ENCODE measurements around the gene ATP11A.

ATP11A gene

DNA sequence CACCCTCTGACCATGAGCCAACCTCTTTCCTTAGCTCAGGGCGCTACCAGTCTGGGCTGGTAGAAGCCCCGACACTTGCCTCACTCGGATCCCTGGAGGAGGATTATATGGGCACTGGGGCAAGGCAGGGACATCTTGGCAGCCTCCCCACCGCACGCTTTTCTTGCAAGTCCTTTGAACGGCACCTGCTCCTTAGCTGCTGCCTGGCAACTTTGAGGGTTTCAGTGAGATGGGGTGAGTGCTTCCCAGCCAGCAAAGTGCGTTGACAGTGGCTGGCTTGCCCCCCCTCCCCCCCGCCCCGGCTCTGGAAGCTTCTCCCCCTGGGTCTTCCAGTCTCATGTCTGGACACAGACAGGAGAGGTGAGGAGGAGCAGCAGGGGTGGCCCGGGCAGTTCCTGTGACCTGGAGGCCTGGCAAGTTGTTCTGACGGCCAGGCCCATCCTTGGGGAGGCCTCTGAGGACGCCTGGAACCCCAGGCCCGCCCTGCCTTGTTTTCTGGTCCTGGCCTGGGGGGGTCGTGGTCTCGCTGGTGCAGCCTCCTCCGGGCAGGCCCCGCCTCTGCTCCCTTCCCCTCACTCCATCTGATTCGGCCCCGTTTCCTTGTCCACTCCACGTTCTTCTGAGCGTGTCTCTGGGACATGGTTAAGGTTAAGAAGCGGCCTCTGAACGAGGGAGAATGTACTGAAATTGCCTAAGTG, 75.2 kb downstream of the ATP11A start:
- H3K27me3 ChIP-seq (ENCODE audit: insufficient read depth, low read length, poor library complexity): no peaks in the 10 kb centered on the region

DNA sequence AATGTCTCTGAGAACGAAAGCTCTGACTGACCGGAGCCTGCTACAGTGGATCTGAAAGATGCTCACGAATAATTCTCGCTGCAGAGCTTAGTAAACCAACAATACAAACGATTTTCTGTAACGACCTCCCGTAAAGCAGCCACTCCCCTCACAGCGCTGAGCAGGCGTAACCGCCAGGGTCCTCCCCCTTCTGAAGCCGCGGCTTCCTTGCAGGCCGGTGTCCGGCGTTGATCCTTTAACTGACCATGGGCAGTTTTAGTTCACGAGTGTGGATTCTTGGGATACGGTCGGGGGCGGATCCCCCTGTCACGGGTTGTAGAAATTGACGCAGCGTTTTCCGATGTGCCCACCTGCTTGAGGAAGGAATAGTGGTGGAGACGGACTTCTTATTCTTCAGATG, 75.9 kb downstream of the ATP11A start:
- TF ChIP-seq EZH2 (IDR thresholded peaks at IDR 0.05; ENCODE audit: borderline replicate concordance, low read depth, low read length, severe bottlenecking): no peak
- TF ChIP-seq, protein P1, sequence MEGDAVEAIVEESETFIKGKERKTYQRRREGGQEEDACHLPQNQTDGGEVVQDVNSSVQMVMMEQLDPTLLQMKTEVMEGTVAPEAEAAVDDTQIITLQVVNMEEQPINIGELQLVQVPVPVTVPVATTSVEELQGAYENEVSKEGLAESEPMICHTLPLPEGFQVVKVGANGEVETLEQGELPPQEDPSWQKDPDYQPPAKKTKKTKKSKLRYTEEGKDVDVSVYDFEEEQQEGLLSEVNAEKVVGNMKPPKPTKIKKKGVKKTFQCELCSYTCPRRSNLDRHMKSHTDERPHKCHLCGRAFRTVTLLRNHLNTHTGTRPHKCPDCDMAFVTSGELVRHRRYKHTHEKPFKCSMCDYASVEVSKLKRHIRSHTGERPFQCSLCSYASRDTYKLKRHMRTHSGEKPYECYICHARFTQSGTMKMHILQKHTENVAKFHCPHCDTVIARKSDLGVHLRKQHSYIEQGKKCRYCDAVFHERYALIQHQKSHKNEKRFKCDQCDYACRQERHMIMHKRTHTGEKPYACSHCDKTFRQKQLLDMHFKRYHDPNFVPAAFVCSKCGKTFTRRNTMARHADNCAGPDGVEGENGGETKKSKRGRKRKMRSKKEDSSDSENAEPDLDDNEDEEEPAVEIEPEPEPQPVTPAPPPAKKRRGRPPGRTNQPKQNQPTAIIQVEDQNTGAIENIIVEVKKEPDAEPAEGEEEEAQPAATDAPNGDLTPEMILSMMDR (IDR thresholded peaks at IDR 0.05; ENCODE audit: borderline replicate concordance, extremely low read depth, low read length, poor library complexity, severe bottlenecking): no peak
- peaks cover 72% of the 10 kb centered on the region for H4K20me1 ChIP-seq (ENCODE audit: insufficient read depth, low read length)
- no peak overlapping the region for H3K9ac ChIP-seq (ENCODE audit: low read depth, low read length)
- DNase-seq (no peak), ATAC-seq (ENCODE audit: insufficient read depth, low read depth) (no peak)
- no peaks in the 10 kb centered on the region for H3K9me3 ChIP-seq (ENCODE audit: insufficient read depth, low read length, severe bottlenecking)
- H3K79me2 ChIP-seq (ENCODE audit: insufficient read depth, low read length): peaks cover 42% of the 10 kb centered on the region
- no peaks in the 10 kb centered on the region for H3K27me3 ChIP-seq (ENCODE audit: insufficient read depth, low read length, poor library complexity)
- no peaks in the 10 kb centered on the region for H3K36me3 ChIP-seq (ENCODE audit: insufficient read depth, low read length)
- no peaks in the 10 kb centered on the region for H3K4me1 ChIP-seq (ENCODE audit: insufficient read depth, low read length)
- no peak overlapping the region for H2AFZ ChIP-seq (ENCODE audit: low read depth, low read length)
- no peak overlapping the region for H3K4me3 ChIP-seq (ENCODE audit: low read depth in 1 of 2, low read length in 2 of 2)
- no peak overlapping the region for H3K4me2 ChIP-seq (ENCODE audit: insufficient read depth, low read length)
- no peak overlapping the region for H3K27ac ChIP-seq (ENCODE audit: low read length)

More for the DNA sequence above, 75.2 kb downstream of the ATP11A start:
- no peak for DNase-seq
- no peak overlapping the region for H3K4me2 ChIP-seq (ENCODE audit: insufficient read depth, low read length)
- peaks cover 65% of the 10 kb centered on the region for H4K20me1 ChIP-seq (ENCODE audit: insufficient read depth, low read length)
- no peaks in the 10 kb centered on the region for H3K4me1 ChIP-seq (ENCODE audit: insufficient read depth, low read length)
- TF ChIP-seq EZH2 (IDR thresholded peaks at IDR 0.05; ENCODE audit: borderline replicate concordance, low read depth, low read length, severe bottlenecking): no peak
- TF ChIP-seq, protein P1 (IDR thresholded peaks at IDR 0.05; ENCODE audit: borderline replicate concordance, extremely low read depth, low read length, poor library complexity, severe bottlenecking): no peak
- H3K9ac ChIP-seq (ENCODE audit: low read depth, low read length): no peak overlapping the region
- no peaks in the 10 kb centered on the region for H3K36me3 ChIP-seq (ENCODE audit: insufficient read depth, low read length)
- H3K4me3 ChIP-seq (ENCODE audit: low read depth in 1 of 2, low read length in 2 of 2): no peak overlapping the region
- peaks cover 39% of the 10 kb centered on the region for H3K79me2 ChIP-seq (ENCODE audit: insufficient read depth, low read length)
- no peak for ATAC-seq (ENCODE audit: insufficient read depth, low read depth)
- H2AFZ ChIP-seq (ENCODE audit: low read depth, low read length): no peak overlapping the region
- H3K9me3 ChIP-seq (ENCODE audit: insufficient read depth, low read length, severe bottlenecking): no peaks in the 10 kb centered on the region
- no peak overlapping the region for H3K27ac ChIP-seq (ENCODE audit: low read length)

DNA sequence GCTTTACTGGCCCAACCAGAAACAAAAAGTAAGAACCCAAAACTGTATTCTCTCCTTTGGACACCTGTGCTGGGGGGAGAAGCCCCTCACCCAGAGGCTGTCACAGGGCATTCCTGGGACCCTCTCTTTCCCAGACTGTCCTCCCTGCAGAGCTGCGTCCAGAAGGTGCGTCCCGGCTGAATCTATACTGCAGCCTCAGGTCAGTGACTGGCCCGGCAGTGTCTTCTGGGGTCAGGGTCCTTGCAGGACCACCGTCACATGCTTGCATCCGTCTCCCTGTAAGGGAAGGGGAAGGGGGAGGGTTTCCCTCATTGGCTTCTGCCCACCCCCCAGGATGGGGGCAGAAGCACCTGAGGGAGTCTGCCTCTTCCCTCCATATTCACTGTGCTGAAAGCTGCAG, 76.5 kb downstream of the ATP11A start:
- no peak overlapping the region for H3K4me3 ChIP-seq (ENCODE audit: low read depth in 1 of 2, low read length in 2 of 2)
- peak; percentile 17 for DNase-seq
- no peak overlapping the region for H3K4me2 ChIP-seq (ENCODE audit: insufficient read depth, low read length)
- no peak overlapping the region for H2AFZ ChIP-seq (ENCODE audit: low read depth, low read length)
- no peaks in the 10 kb centered on the region for H3K27me3 ChIP-seq (ENCODE audit: insufficient read depth, low read length, poor library complexity)
- no peaks in the 10 kb centered on the region for H3K4me1 ChIP-seq (ENCODE audit: insufficient read depth, low read length)
- H4K20me1 ChIP-seq (ENCODE audit: insufficient read depth, low read length): peaks cover 77% of the 10 kb centered on the region
- H3K9me3 ChIP-seq (ENCODE audit: insufficient read depth, low read length, severe bottlenecking): no peaks in the 10 kb centered on the region
- no peak for TF ChIP-seq EZH2 (IDR thresholded peaks at IDR 0.05; ENCODE audit: borderline replicate concordance, low read depth, low read length, severe bottlenecking)
- TF ChIP-seq, protein P1 (IDR thresholded peaks at IDR 0.05; ENCODE audit: borderline replicate concordance, extremely low read depth, low read length, poor library complexity, severe bottlenecking): no peak
- no peak overlapping the region for H3K9ac ChIP-seq (ENCODE audit: low read depth, low read length)
- peak overlapping the region; percentile 67 for H3K27ac ChIP-seq (ENCODE audit: low read length)
- peak; percentile 47; the same call in 1 of the 3 replicates for ATAC-seq (ENCODE audit: insufficient read depth, low read depth)
- H3K36me3 ChIP-seq (ENCODE audit: insufficient read depth, low read length): no peaks in the 10 kb centered on the region
- H3K79me2 ChIP-seq (ENCODE audit: insufficient read depth, low read length): peaks cover 47% of the 10 kb centered on the region

All from DND-41 (cell line).